Measurements from ENCODE around the gene IPO9. TPM values are rescaled to one million over a fixed set of nuclear protein-coding genes. Genes with fewer than 3 reads are reported as not detected.

The IPO9 gene
- total RNA-seq, 1 experiment from 2014 or later = 106 TPM

DNA sequence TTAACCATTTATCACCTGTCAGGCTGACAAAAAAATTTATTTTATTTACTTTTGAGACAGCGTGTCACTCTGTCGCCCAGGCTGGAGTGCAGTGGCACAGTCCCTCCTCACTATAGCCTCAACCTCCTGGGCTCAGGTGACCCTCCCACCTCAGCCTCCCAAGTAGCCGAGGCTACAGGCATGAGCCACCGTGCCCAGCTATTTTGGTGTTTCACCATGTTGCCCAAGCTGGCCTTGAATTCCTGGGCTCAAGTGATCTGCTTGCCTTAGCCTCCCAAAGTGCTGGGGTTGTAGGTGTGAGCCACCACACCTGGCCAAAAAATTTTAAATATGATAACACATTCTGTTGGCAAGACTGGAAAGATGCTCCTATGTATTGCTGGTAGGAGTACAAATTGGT, 11.1 kb downstream of the IPO9 start:
- H3K27me3 ChIP-seq (ENCODE audit: control insufficient read depth, insufficient read depth, low read length) = no peaks in the 10 kb centered on the region
- no TSS peak for BruUV-seq (replicated peaks)
- H3K4me3 ChIP-seq (ENCODE audit: low read depth in 2 of 2, low read length in 2 of 2) = no peak overlapping the region
- H3K9me3 ChIP-seq (ENCODE audit: control insufficient read depth, insufficient read depth, low read depth, low read length) = no peaks in the 10 kb centered on the region
- H3K4me1 ChIP-seq (ENCODE audit: control insufficient read depth, insufficient read depth, low read length) = peaks cover 2% of the 10 kb centered on the region; the same call in 1 of the 2 replicates
- no peak overlapping the region for H3K27ac ChIP-seq (ENCODE audit: low read length)
- no peaks in the 10 kb centered on the region for H3K36me3 ChIP-seq (ENCODE audit: control insufficient read depth, insufficient read depth, low read length)
- in situ Hi-C loops (cut with HindIII; ENCODE audit: low pct_unique_long_range_greater_than_20kb, low sequenced_read_pairs) (no loop called here), intact Hi-C loops (cut with micrococcal nuclease; ENCODE audit: unreplicated experiment) (no loop called here)
- TF ChIP-seq, protein P1, sequence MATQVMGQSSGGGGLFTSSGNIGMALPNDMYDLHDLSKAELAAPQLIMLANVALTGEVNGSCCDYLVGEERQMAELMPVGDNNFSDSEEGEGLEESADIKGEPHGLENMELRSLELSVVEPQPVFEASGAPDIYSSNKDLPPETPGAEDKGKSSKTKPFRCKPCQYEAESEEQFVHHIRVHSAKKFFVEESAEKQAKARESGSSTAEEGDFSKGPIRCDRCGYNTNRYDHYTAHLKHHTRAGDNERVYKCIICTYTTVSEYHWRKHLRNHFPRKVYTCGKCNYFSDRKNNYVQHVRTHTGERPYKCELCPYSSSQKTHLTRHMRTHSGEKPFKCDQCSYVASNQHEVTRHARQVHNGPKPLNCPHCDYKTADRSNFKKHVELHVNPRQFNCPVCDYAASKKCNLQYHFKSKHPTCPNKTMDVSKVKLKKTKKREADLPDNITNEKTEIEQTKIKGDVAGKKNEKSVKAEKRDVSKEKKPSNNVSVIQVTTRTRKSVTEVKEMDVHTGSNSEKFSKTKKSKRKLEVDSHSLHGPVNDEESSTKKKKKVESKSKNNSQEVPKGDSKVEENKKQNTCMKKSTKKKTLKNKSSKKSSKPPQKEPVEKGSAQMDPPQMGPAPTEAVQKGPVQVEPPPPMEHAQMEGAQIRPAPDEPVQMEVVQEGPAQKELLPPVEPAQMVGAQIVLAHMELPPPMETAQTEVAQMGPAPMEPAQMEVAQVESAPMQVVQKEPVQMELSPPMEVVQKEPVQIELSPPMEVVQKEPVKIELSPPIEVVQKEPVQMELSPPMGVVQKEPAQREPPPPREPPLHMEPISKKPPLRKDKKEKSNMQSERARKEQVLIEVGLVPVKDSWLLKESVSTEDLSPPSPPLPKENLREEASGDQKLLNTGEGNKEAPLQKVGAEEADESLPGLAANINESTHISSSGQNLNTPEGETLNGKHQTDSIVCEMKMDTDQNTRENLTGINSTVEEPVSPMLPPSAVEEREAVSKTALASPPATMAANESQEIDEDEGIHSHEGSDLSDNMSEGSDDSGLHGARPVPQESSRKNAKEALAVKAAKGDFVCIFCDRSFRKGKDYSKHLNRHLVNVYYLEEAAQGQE (IDR thresholded peaks at IDR 0.05; ENCODE audit: insufficient read depth in 1 of 2, low read depth in 2 of 2, low read length in 1 of 2) = no peak
- TF ChIP-seq TCF7L2 (IDR thresholded peaks at IDR 0.05; ENCODE audit: low read depth, low read length) (no peak), SIN3A (IDR thresholded peaks at IDR 0.05; ENCODE audit: borderline replicate concordance, insufficient read depth, low read depth, low read length) (no peak), POLR2AphosphoS5 (IDR thresholded peaks at IDR 0.05; ENCODE audit: low read depth, low read length) (no peak)
- TF ChIP-seq, protein P2, sequence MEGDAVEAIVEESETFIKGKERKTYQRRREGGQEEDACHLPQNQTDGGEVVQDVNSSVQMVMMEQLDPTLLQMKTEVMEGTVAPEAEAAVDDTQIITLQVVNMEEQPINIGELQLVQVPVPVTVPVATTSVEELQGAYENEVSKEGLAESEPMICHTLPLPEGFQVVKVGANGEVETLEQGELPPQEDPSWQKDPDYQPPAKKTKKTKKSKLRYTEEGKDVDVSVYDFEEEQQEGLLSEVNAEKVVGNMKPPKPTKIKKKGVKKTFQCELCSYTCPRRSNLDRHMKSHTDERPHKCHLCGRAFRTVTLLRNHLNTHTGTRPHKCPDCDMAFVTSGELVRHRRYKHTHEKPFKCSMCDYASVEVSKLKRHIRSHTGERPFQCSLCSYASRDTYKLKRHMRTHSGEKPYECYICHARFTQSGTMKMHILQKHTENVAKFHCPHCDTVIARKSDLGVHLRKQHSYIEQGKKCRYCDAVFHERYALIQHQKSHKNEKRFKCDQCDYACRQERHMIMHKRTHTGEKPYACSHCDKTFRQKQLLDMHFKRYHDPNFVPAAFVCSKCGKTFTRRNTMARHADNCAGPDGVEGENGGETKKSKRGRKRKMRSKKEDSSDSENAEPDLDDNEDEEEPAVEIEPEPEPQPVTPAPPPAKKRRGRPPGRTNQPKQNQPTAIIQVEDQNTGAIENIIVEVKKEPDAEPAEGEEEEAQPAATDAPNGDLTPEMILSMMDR (IDR thresholded peaks at IDR 0.05) = no peak
- DNase-seq (ENCODE audit: low read depth, low spot score) (no peak), ATAC-seq (no peak)
- POLR2A ChIA-PET = no interaction called here
- CTCF ChIA-PET = no interaction called here

DNA sequence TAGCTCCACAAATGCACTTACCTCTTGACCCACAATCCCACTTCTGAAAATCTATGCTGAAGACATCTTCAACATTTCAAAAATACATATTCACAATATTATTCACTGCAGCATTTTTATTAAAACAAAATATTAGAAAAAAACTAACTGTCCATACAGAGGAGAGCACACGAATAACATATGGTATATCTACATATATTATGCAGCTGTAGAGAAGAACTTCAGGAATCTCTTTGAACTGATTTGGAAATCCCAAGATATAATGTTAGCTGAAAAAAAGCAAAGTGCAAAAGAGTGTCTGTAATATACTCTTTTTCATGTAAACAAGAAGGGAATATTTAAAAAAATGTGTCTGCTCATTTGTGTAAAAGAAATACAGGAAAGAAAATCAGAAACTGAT, 11.5 kb downstream of the IPO9 start:
- Histone ChIP-seq H3K4me3 (ENCODE audit: low read depth in 2 of 2, low read length in 2 of 2) (no peak overlapping the region), H3K9me3 (ENCODE audit: control insufficient read depth, insufficient read depth, low read depth, low read length) (no peaks in the 10 kb centered on the region), H3K27ac (ENCODE audit: low read length) (no peak overlapping the region), H3K4me1 (ENCODE audit: control insufficient read depth, insufficient read depth, low read length) (peaks cover 2% of the 10 kb centered on the region; the same call in 1 of the 2 replicates), H3K27me3 (ENCODE audit: control insufficient read depth, insufficient read depth, low read length) (no peaks in the 10 kb centered on the region), H3K36me3 (ENCODE audit: control insufficient read depth, insufficient read depth, low read length) (no peaks in the 10 kb centered on the region)
- intact Hi-C loops (cut with micrococcal nuclease; ENCODE audit: unreplicated experiment) = no loop called here
- no peak for ATAC-seq
- ChIA-PET POLR2A (no interaction called here), CTCF (no interaction called here)
- BruUV-seq (replicated peaks) = no TSS peak
- in situ Hi-C loops (cut with HindIII; ENCODE audit: low pct_unique_long_range_greater_than_20kb, low sequenced_read_pairs) = no loop called here
- DNase-seq (ENCODE audit: low read depth, low spot score) = no peak
- no peak for TF ChIP-seq POLR2AphosphoS5 (IDR thresholded peaks at IDR 0.05; ENCODE audit: low read depth, low read length)
- no peak for TF ChIP-seq TCF7L2 (IDR thresholded peaks at IDR 0.05; ENCODE audit: low read depth, low read length)
- no peak for TF ChIP-seq SIN3A (IDR thresholded peaks at IDR 0.05; ENCODE audit: borderline replicate concordance, insufficient read depth, low read depth, low read length)
- TF ChIP-seq, protein P2 (IDR thresholded peaks at IDR 0.05) = no peak
- TF ChIP-seq, protein P1 (IDR thresholded peaks at IDR 0.05; ENCODE audit: insufficient read depth in 1 of 2, low read depth in 2 of 2, low read length in 1 of 2) = no peak
